HepG2 (cell line): Measurements from ENCODE around the gene TRIM10. TPM values are rescaled to one million over a fixed set of nuclear protein-coding genes. Genes with fewer than 3 reads are reported as not detected.
"Not testable (repeated sequence)": the region's sequence is repeated elsewhere in the genome, so short reads cannot be mapped to it uniquely, and the experiment has no call there.

Experiments used
- ATAC-seq: fragments of 200-7000 bp; cut with Tn5 transposase; 3 replicates; pipeline ENCODE4 v1.9.1; 2020; ENCODE audit warnings: mild to moderate bottlenecking, moderate library complexity
- BruUV-seq: library from RNA; stranded (reverse); fragments of 400-500 nt; replicated peaks from 2 replicates; lab custom pipeline; 2021; lab: Mats Ljungman, UMichigan
- CTCF ChIA-PET: fragments of 300-600 bp; formaldehyde crosslinking; extraction: SDS; loops from one replicate; lab custom pipeline; 2021; ENCODE audit warnings: low total read pairs, inconsistent platforms, low intra/inter-chr PET ratio; lab: Yijun Ruan, JAX
- POLR2A ChIA-PET: fragments of 350-600 bp; sonication (Branson Sonifier 250); formaldehyde crosslinking; loops from one replicate; lab custom pipeline; 2020; ENCODE audit warnings: antibody characterized with exemption, inconsistent platforms; lab: Yijun Ruan, JAX
- DNase-seq: peaks from one replicate; pipeline ENCODE4 v3.0.0-alpha.2; 2015; ENCODE audit warnings: low spot score
- FAIRE-seq: peaks from 3 replicates; lab custom pipeline; 2011; peaks lifted over from hg19 to GRCh38; lab: Jason Lieb, UNC
- H2AFZ ChIP-seq: one replicate; pipeline ENCODE4 v1.6.1; 2011; ENCODE audit warnings: low read length, inconsistent platforms
- H3K27ac ChIP-seq: fragments of 300-600 bp; 3 replicates; pipeline ENCODE4 v1.8.0; 2011; ENCODE audit warnings: mixed run types, mild to moderate bottlenecking, mixed read lengths, low read length, inconsistent platforms; ENCODE audit not compliant: insufficient read depth; ENCODE audit errors: extremely low read length
- H3K27me3 ChIP-seq, 2 experiments: fragments of 200-600 bp in 1 of 2; 2 replicates in 1 of 2; 3 replicates in 1 of 2; pipeline versions ENCODE4 v1.6.0 to v1.8.0; 2011; ENCODE audit warnings: low read length in 2 of 2, mild to moderate bottlenecking in 2 of 2, moderate library complexity in 2 of 2, inconsistent platforms in 1 of 2; ENCODE audit not compliant: insufficient read depth in 2 of 2, control insufficient read depth in 1 of 2
- H3K36me3 ChIP-seq, 2 experiments: fragments of 200-600 bp in 1 of 2; replicated peaks in 1 of 2; 2 replicates in 1 of 2; 3 replicates in 1 of 2; pipeline versions ENCODE4 v1.5.1 to v1.8.0; 2011; ENCODE audit warnings: low read length in 2 of 2, inconsistent platforms in 1 of 2; ENCODE audit not compliant: insufficient read depth in 2 of 2, control insufficient read depth in 1 of 2
- H3K4me1 ChIP-seq: 2 replicates; pipeline ENCODE4 v1.5.1; 2012; ENCODE audit warnings: low read length, inconsistent platforms; ENCODE audit not compliant: insufficient read depth
- H3K4me2 ChIP-seq: 2 replicates; pipeline ENCODE4 v1.6.0; 2011; ENCODE audit warnings: low read depth, low read length, inconsistent platforms
- H3K4me3 ChIP-seq, 3 experiments: fragments of 200-600 bp in 1 of 3; sonication (generic), shearing (Covaris generic) in 1 of 3; replicated peaks in 1 of 3; 2 replicates each; pipeline ENCODE4 v1.5.1; 2011 to 2016; ENCODE audit warnings: low read length in 3 of 3, inconsistent platforms in 2 of 3, low read depth in 2 of 3, mild to moderate bottlenecking in 2 of 3, control low read depth in 1 of 3, mixed read lengths in 1 of 3; ENCODE audit not compliant: insufficient read depth in 1 of 3
- H3K79me2 ChIP-seq: one replicate; pipeline ENCODE4 v1.6.1; 2011; ENCODE audit warnings: low read length, inconsistent platforms; ENCODE audit not compliant: insufficient read depth
- H3K9ac ChIP-seq: 2 replicates; pipeline ENCODE4 v1.6.0; 2011; ENCODE audit warnings: mild to moderate bottlenecking, low read depth, low read length, inconsistent platforms; ENCODE audit not compliant: insufficient read depth
- H3K9me3 ChIP-seq: 2 replicates; pipeline ENCODE4 v1.5.1; 2012; ENCODE audit warnings: mild to moderate bottlenecking, low read length
- H4K20me1 ChIP-seq: 2 replicates; pipeline ENCODE4 v1.6.0; 2011; ENCODE audit warnings: inconsistent platforms, mild to moderate bottlenecking, low read length, moderate library complexity; ENCODE audit not compliant: insufficient read depth
- KAT8 ChIP-seq: IDR thresholded peaks from 2 replicates; pipeline ENCODE4 v1.6.1; 2016; ENCODE audit warnings: missing genetic modification reagents, missing compliant biosample characterization
- MNT ChIP-seq: fragments of 450-650 bp; IDR thresholded peaks from 2 replicates; pipeline ENCODE4 v1.6.1; 2016
- NFYB ChIP-seq: sonication (generic); formaldehyde crosslinking; IDR thresholded peaks from 2 replicates; pipeline ENCODE4 v1.4.0; 2020; ENCODE audit warnings: missing genetic modification reagents
- SRY ChIP-seq: sonication (generic); formaldehyde crosslinking; IDR thresholded peaks from 2 replicates; pipeline ENCODE4 v1.8.0; 2022; ENCODE audit warnings: mild to moderate bottlenecking, missing genetic modification reagents
- ZMYM3 ChIP-seq: sonication (generic); formaldehyde crosslinking; IDR thresholded peaks from 2 replicates; pipeline ENCODE4 v1.5.1; 2020; ENCODE audit warnings: mild to moderate bottlenecking, missing genetic modification reagents
- ZNF350 ChIP-seq: sonication (generic); formaldehyde crosslinking; IDR thresholded peaks from 2 replicates; pipeline ENCODE4 v1.4.0; 2020; ENCODE audit warnings: mild to moderate bottlenecking, low read depth, missing genetic modification reagents, borderline replicate concordance
- ZNF687 ChIP-seq: sonication (generic); formaldehyde crosslinking; IDR thresholded peaks from 2 replicates; pipeline ENCODE4 v1.5.1; 2020; ENCODE audit warnings: mild to moderate bottlenecking, missing genetic modification reagents, moderate library complexity
- ZNF770 ChIP-seq: sonication (generic); formaldehyde crosslinking; IDR thresholded peaks from 2 replicates; pipeline ENCODE4 v1.5.0; 2020; ENCODE audit warnings: mild to moderate bottlenecking, missing genetic modification reagents
- WGBS: methylation state at CpG from one replicate; pipeline ENCODE4 v1.1.6; 2017; ENCODE audit warnings: low lambda C conversion rate; 5-methylcytosine and 5-hydroxymethylcytosine counted together
- in situ Hi-C: cut with HindIII; loops from 2 replicates; pipeline ENCODE4 v1.10.0; 2017; ENCODE audit warnings: low pct_unique_long_range_greater_than_20kb; ENCODE audit not compliant: extremely low pct_ligation_motif_present
- intact Hi-C: fragments of 100-400 bp; cut with micrococcal nuclease; formaldehyde crosslinking; loops from one replicate; pipeline ENCODE4 v1.10.0; 2022; ENCODE audit not compliant: unreplicated experiment
- polyA plus RNA-seq, 8 experiments: library from polyadenylated mRNA; depleted of rRNA in 3 of 8; stranded (reverse) in 7 of 8; unstranded in 1 of 8; fragments of >200 nt; fragmentation: Illumina TruSeq in 4 of 8; extraction: Trizol in 4 of 8; gene quantifications; 2 replicates each; pipeline versions ENCODE4 v1.2.1 to v1.2.3, GENCODE V29; 2011 to 2016; ENCODE audit warnings: low read depth in 4 of 8, missing spikeins in 1 of 8, mixed read lengths in 1 of 8; ENCODE audit not compliant: insufficient read depth in 1 of 8
- total RNA-seq, 5 experiments: library from RNA; depleted of rRNA; stranded (reverse); fragments of >200 nt; fragmentation: Illumina TruSeq; extraction: Trizol; gene quantifications; 2 replicates each; pipeline ENCODE4 v1.2.3, GENCODE V29; 2016; ENCODE audit warnings: low read depth in 1 of 5

Gene TRIM10
- total and polyA plus RNA-seq, 2 of the 13 experiments (the other 11 are each of a cell fraction or from before 2014, with no cell fraction given) = 4.1 to 6.8 TPM

- H3K9me3 ChIP-seq, intact Hi-C loops, DNase-seq, H3K27me3 ChIP-seq, H2AFZ ChIP-seq, H3K79me2 ChIP-seq, FAIRE-seq, H3K4me2 ChIP-seq, BruUV-seq, H4K20me1 ChIP-seq, in situ Hi-C loops, H3K36me3 ChIP-seq, CTCF ChIA-PET, H3K4me3 ChIP-seq, H3K27ac ChIP-seq, POLR2A ChIA-PET, ATAC-seq, H3K9ac ChIP-seq: not testable (repeated sequence)
- H3K4me1 ChIP-seq = peaks cover 56% of the 10 kb centered on the region
- TF ChIP-seq MNT = peak; percentile 66
- WGBS = 43% methylated on average over 8 of the region's 8 CpGs
Measured at GRCh38 chr6:30140240-30140639, 20.8 kb downstream of the TRIM10 start.

- no TSS peak for BruUV-seq
- Histone ChIP-seq H3K9ac (no peak overlapping the region), H3K79me2 (no peaks in the 10 kb centered on the region), H3K4me2 (peak overlapping the region; percentile 38), H3K36me3 (no peaks in the 10 kb centered on the region), H3K27me3 (no peaks in the 10 kb centered on the region), H2AFZ (no peak overlapping the region), H3K9me3 (no peaks in the 10 kb centered on the region), H4K20me1 (no peaks in the 10 kb centered on the region), H3K27ac (no peak overlapping the region), H3K4me3 (no peak overlapping the region; a peak in 1 of 6 replicates), H3K4me1 (peaks cover 72% of the 10 kb centered on the region)
- POLR2A ChIA-PET = interaction anchor here (0.8 to 4.7 kb wide), 5 partner anchors 18 to 70 kb away, joined by 3 to 23 read pairs (median 3); partner anchors contain the start of genes PPP1R11 and TRIM15
- DNase-seq (no peak), FAIRE-seq (no peak), ATAC-seq (peak; percentile 12; the same call in 1 of the 3 replicates)
- 41% methylated on average over 8 of the region's 11 CpGs for WGBS
- intact Hi-C loops (no loop called here), in situ Hi-C loops (no loop called here)
- CTCF ChIA-PET = no interaction called here
- TF ChIP-seq SRY (CRISPR knock-in tag) (0 out of 2 replicates have a peak, but pooled peaks have one; percentile 38), ZMYM3 (0 out of 2 replicates have a peak, but pooled peaks have one; percentile 32), ZNF687 (CRISPR knock-in tag) (peak; percentile 44), ZNF770 (CRISPR knock-in tag) (peak; percentile 51; the same call in 1 of the 2 replicates), NFYB (CRISPR knock-in tag) (no peak), ZNF350 (0 out of 2 replicates have a peak, but pooled peaks have one; percentile 20), KAT8 (CRISPR knock-in tag) (peak; percentile 25; the same call in 1 of the 2 replicates)
Measured at GRCh38 chr6:30136570-30137286, 24.3 kb downstream of the TRIM10 start.
